HG03457 (cell line): ENCODE data around the gene HOGA1.

Experiments used
- ATAC-seq: cut with Tn5 transposase; IDR thresholded peaks from one replicate; pipeline ENCODE4 v1.9.1; 2021; ENCODE audit warnings: moderate number of reproducible peaks; ENCODE audit not compliant: unreplicated experiment

Gene HOGA1

GRCh38 chr10:97578171-97578844 is 5.9 kb upstream of the HOGA1 start:
- ATAC-seq: no peak

- ATAC-seq: no peak
These were observed 3.5 kb upstream of the HOGA1 start for GRCh38 chr10:97580421-97581367.

- no peak for ATAC-seq
These were observed 2.0 kb upstream of the HOGA1 start for GRCh38 chr10:97582169-97582568.

GRCh38 chr10:97583476-97583875 is 713 bp upstream of the HOGA1 start:
- ATAC-seq: no peak

GRCh38 chr10:97584798-97585438 is 729 bp downstream of the HOGA1 start:
- ATAC-seq: no peak

GRCh38 chr10:97585439-97585811 is 1.2 kb downstream of the HOGA1 start:
- no peak for ATAC-seq

GRCh38 chr10:97587183-97587582 is 3.0 kb downstream of the HOGA1 start:
- ATAC-seq: no peak

- ATAC-seq: no peak
These were observed 5.3 kb downstream of the HOGA1 start, which contains the start of gene C10orf62 for GRCh38 chr10:97589479-97589878. C10orf62 (plus strand) TSS chr10:97589721; CDS start chr10:97589898, 177 bp downstream.

GRCh38 chr10:97590082-97590747 is 6.0 kb downstream of the HOGA1 start:
- ATAC-seq: no peak

- no peak for ATAC-seq
These were observed 6.7 kb downstream of the HOGA1 start for GRCh38 chr10:97590748-97591495.

- ATAC-seq: no peak
These were observed 9.2 kb downstream of the HOGA1 start for GRCh38 chr10:97593421-97593820.

- ATAC-seq: no peak
These were observed 12.2 kb downstream of the HOGA1 start for GRCh38 chr10:97596101-97597082.

GRCh38 chr10:97597778-97598177 is 13.6 kb downstream of the HOGA1 start:
- no peak for ATAC-seq

GRCh38 chr10:97598407-97599271 is 14.4 kb downstream of the HOGA1 start:
- ATAC-seq: no peak

GRCh38 chr10:97599272-97599619 is 15.1 kb downstream of the HOGA1 start:
- ATAC-seq: no peak

GRCh38 chr10:97600616-97601015 is 16.4 kb downstream of the HOGA1 start:
- ATAC-seq: no peak

GRCh38 chr10:97601268-97602215 is 17.4 kb downstream of the HOGA1 start:
- no peak for ATAC-seq
